NCI-H146 (cell line): ENCODE measurements around the gene NEURL3.
A peak's percentile ranks its signal among the peaks of the same experiment; 100 is the strongest.
"Not testable (repeated sequence)": the region's sequence is repeated elsewhere in the genome, so short reads cannot be mapped to it uniquely, and the experiment has no call there.

Experiments
- DNase-seq: peaks from one replicate; lab custom pipeline; 2025; lab: John Stamatoyannopoulos, UW

NEURL3 gene

DNA sequence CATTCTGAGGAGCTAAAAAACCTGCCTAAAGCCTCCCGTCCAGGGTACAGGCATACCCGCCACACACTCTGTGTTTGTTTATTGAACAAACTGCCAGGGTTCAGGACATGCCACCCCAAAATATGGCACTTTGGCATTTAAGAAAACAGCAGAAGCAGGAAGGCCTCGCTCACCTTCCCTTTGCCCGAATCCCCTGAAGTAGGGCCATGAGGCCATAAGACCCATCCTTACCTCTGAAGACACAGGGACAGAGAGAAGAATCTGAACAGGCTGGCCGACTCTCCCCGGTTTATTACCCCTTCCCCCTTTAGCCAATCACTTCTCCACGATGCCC is 1.7 kb upstream of the NEURL3 start:
- DNase-seq = no peak

DNA sequence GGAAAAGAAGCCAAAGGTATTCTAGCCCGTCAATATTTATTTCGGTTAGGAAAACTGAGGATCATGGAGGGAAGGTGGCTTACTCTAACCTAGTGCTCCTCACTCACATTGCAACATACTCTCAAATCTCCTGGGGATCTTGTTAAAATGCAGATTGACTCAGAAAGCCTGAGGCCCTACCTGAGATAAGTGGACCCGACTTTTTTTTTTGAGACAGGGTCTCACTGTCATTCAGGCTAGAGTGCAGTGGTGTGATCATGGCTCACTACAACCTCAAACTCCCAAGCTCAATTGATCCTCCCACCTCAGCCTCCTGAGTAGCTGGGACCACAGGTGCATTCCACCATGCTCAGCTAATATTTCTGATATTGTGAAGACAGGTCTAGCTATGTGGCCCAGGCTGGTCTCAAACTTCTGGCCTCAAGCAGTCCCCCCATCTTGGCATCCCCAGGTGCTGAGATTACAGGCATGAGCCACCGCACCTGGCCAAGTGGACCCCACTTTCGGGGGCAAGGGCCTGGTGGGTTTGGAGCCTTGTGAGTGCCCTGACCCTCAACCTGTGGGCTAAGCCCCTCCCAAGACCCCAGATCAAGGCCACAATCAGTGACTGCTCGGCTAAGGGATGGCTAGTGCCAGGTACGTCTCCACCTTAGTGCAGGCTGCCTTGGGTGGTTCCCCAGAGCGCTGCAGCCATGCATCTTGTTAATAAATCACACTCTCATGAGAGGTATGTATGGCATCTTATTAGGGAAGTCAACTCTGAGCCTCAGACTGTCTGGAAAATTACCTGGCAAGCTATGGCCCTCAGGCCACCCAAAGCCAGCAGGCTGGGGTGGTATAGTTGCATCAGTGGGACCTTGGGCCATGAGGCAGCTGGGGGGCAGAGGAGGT is 1.1 kb upstream of the NEURL3 start:
- no peak for DNase-seq

DNA sequence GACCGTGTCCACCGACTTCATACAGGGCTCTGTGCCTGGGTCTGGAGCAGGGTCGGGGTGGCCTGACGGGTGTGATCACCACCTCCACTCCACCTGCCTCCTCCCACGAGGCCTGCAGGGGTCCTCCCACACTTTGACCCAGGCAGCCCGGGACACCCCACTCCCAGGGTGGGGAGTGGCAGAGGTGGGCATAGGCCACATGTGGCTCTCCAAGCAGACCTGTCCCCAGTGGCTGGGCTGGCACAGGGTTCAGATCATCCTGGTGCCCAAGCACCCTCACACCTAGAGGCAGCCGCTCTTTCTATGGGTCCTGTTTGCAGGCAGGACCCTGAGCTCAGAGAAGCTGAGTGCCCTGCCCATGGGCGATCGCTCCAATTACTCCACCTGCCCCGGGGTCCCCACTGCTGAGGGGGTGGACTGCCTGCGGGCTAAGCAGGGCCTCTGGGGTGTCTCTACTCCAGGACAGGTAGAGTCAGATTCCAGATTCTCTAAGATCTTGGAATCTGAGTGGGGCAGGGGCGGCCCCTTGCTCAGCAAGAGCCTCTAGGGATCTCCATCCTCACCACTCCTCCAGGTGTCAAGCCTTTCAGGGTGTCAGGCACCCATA is 1.4 kb downstream of the NEURL3 start:
- DNase-seq = no peak

DNA sequence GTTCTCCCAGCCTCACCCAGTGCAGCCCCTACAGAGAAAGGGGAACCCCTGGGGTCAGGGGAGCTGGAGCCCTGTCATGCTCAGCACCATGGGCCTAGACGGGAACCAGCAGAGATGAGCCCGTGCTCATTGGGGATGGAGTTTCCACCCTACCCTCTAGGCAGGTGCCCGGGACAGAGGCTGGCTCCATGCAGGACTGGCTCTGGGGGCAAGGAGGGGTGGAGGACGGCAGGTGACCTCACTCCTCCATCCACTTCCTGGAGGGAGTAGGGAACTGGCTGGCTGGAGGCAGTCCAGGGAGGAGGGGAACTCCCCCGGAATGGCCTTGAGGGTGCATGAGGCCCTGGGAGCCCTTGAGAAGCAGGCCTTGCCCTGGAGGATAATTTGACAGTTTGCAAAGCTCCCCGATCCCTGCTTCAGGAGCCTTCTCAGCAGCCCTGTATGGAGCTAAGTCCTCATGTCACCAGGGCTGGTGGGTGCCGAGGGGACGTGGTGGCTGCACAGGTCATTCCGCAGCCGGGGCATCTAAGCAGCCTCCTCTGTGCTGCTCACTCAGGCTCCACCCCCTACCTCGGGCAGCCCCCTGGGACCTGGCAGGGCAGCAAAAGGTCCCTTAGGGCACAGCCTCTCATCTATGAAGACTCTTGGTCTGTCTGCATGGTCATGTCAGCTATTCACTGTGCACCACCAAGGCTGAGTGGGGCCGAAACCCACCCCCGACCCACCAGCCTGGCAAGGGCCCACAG is 2.1 kb downstream of the NEURL3 start:
- no peak for DNase-seq

DNA sequence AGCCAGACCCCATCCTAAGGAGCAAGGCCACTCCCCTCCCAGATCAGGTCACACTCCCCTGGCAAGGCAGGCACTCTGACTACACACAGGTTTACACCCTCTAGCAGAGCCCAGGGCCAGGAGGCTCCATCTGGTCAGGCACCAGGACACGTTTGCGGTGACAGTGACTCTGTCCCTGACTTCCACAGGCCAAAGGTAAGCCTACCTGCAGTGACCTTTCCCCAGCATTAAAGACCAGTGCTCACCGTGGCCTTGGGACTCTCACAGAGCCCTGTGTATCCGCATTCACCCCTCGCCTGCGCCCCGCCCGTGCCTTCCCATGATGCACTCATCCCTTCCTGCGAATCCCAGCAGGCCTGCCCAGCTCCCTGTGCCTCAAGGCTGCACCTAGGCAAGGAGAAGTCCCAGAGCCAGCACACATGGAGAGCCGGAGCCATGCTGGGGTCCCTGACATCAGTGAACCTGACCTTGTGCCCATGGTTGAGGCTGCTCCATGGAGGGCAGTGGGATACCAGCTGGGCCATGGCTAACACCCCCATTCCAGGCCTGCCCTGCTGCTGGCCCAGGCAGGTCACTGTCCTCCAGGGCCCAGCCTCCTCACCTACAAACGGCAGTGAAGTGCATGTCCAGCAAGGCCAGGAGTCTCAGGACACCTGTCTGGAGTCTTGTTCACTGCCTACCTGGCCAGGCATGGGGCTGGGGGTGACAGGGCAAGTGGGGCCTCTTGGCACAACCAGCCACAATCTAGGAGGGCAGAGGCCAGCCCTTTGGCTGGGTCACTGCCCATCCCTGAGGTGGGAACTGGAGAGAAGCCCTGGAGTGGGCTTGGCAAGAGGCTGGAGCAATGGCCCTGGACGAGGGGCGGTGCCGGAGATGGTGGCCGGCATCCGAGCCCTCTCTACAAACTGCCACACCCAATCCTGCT is 3.0 kb downstream of the NEURL3 start:
- no peak for DNase-seq

DNA sequence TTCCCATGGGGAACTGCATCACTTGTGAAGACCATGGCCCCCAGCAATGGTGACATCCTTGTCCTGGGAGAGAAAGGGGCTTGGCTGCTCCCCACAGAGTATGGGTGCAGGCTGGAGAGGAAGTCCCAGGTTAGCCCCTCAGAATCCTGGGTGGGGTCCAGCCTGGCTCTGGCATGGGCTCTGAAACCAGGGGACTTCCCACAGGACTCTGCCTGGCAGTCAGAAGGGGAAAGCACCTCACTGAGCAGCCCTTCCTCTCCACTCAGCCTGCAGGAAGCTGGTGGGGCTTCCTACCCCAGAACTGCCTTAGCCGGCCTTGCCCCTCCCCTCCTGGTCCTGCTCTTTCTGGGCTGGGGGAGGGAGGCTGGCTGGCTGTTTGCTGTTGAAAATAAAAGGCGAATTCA is 3.7 kb downstream of the NEURL3 start:
- no peak for DNase-seq

DNA sequence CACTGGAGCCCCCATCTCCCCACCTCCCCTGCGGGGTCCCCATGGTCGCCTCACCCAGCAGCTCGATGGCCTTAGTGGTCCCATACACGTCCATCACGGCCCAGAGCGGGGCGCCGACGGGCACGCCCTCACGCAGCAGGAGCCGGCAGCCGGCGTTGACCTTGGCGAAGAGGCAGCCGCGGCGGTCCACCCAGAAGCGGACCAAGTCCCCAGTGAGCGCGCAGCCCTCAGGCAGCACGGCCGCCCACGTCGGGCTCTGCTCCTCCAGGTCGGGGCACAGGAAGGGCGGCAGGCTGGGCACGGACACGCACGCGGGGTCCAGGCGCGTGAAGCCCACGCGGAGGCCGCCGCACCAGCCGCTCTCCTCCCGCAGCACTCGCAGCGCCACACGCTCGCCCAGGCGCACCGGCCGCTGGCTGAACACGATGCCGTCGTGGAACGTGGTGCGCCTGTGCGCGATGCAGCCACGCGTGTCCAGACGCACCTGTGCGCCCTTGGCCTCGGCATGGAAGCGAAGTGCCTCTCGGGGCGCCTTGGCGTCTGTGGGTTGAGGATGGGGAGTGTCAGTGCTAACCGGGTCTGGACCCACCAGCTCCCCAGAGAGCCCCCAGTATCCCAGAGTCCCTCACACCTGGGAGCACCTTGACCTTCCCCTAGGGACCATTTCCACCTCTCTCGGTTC is 4.6 kb downstream of the NEURL3 start:
- DNase-seq = no peak

DNA sequence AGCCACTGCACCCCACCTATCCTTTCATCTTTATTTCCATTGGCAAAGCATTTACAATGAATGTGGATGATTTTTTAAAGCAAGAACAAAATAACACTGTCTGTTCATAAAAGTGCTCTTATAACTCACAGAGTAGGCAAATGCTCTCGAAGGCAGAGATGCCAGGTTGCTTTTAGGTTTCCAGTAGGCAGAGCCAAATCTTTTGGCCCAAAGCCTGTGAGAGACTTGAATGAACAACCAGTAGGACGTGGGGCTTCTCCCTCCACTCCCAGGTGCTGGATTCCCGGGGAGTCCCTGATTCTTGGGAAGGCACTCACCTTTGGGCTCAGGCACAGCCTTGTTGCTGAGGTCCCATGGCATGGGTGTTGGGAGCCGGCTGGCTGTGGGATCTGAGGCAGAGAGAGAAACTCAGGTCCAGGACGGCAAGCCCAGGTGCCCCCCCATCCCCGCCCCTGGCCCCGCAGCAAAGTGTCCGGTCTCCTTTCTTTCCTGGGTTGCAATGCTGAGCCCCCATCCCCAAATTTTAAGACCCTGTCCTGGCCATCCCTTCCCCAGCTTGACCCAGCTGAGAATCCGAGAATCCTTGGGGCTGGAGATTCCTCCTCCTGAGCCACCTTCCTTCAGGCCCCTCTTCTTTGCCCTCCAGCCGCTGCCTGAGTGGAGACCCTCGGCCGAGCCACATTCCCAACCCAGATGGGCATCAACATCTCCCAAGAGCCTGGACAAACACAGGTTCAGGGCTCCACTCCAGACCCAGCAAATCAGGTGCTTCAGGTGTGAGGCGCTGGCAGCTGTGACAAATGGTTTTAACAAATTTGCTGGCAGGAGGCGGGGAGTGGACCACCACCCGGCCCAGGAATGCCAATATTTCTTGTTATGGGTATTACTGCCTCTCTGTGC is 5.8 kb downstream of the NEURL3 start:
- no peak for DNase-seq

DNA sequence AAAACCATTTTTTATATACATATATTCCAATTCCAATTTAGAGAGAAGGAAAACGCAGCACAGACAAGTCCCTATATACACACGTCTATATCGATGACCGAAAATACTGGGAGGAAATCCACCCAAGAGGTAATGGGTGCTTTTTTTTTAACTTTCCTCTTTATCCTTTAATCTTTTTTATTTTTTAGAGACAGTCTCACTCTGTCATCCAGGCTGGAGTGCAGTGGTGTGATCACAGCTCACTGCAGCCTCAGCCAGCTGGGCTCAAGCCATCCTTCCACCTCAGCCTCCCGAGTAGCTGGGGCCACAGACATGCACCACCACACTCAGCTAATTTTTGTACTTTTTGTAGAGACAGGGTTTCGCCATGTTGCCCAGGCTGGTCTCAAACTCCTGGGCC is 6.5 kb downstream of the NEURL3 start:
- DNase-seq = not testable (repeated sequence)

DNA sequence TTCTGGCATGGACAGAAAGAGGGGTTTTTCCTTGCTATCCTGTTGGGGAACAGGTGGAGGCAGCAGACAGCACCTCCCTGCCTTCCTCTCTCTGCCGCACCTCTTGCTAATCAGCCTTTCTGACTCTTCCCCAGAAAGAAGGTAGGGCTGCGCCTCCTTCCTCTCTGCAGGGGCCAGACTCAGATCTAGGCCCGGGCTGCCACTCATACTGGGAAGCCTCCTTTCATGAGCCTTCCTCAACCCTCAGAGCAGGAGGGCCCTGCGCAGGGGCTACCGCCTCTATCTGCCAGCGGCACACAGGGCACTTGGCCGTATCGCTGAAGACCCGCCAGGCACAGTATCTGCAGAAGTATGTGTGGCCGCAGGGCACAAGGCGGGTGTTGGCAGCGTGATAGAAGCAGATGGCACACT is 7.1 kb downstream of the NEURL3 start:
- DNase-seq = no peak

DNA sequence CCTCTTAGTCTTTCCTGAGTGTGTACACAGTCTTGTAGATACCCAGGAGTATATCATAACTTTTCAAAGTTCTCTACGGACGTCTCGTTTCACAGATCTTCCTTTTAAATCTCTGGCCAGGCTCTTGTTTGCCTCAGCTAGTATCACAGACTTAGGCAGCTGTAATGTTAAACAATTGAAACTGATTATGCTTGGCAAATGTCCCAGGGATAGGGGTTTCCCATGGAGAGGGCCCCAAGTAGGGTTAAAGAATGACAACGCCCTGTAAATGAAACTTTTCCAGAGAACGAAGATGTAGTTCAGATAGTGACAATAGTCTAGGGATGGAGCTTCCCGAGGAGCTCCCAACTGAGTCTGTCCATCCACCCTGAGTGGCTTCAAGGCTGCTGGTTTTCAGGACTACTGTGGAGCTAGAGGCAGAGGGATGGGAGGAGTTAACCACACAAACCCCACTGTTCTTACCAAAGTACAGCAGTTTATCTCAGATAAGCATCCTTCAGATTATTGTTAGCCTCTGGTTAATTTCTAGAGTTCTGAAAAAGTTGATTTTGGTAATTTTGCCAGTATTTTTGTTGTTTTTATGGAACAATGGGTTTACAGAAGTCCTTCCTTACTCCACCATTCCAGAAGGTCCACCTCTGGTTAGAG is 9.1 kb downstream of the NEURL3 start:
- no peak for DNase-seq

DNA sequence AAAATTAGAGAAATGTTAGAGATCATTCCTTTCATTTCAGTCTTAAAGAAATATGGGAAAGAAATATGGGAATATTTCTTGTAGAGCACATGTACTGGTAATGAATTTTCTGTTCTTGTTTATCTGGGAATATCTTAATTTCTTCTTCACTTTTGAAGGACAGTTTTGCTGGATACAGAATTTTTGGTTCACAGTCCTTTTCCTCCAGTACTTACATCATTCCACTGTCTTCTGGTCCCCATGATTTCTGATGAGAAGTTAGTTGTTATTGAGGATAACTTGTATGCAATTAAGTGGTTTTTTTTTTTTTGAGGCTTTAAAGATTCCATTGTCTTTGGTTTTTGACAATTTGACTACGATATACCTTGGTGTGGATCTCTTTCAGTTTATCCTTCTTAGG is 11.0 kb downstream of the NEURL3 start:
- DNase-seq = no peak

DNA sequence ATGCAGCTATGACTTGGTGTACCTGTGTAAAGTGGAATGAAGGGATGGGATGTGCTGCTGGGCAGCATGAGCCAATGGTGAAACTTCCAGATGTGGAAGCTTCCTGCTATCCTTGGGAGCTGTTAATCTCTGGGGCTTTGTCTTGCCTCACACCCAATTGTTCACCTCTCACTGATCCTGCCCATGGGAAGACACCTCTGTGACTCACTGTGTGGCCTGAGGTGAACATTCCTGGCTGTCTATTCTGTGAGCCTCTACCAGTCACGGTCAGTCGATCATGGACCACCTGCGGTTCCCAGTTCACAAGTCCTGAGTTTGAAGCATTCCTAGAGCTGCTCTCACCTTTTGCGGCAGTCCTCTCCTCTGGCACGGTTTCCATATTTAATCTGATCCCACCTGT is 12.1 kb downstream of the NEURL3 start:
- DNase-seq = no peak

DNA sequence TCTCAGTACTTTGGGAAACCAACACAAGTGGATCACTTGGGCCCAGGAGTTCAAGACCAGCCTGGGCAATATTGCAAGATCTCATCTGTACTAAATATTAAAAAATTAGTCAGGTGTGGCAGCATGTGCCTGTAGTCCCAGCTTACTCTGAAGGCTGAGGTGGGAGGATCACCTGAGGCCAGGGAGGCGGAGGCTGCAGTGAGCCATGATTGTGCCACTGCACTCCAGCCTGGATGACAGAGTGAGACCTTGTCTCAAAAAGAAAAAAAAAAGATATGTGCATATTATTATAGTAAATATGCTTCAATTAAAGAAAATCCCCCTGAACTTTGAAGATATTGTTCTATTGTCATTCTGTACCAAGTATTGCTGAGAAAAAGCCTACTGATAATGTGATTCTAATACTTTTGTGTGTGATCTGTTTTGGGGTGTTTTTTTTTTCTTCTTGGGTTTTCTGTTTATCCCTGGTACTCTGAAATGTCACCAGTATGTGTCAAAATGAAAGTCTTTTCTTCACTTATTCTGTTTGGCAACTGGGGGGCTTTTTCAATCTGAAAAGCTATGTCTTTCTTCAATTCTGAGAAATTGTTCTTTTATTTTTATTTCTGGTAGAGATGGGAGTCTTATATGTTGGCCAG is 13.2 kb downstream of the NEURL3 start:
- no peak for DNase-seq

DNA sequence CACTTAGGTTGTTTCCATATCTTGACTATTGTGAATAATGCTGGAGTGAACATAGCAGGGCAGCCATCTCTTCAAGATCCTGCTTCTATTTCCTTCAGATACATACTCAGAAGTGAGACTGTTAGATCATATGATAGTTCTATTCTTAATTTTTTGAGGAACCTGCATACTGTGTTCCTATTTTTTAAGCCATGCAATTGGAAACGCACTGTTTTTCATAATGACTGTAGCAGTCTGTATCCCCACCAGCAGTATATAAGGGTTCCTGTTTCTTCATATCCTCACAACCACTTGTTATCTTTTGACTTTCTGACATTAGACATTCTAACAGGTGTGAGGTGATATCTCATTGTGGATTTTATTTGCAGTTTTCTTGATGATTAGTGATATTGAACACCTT is 15.5 kb downstream of the NEURL3 start:
- no peak for DNase-seq

DNA sequence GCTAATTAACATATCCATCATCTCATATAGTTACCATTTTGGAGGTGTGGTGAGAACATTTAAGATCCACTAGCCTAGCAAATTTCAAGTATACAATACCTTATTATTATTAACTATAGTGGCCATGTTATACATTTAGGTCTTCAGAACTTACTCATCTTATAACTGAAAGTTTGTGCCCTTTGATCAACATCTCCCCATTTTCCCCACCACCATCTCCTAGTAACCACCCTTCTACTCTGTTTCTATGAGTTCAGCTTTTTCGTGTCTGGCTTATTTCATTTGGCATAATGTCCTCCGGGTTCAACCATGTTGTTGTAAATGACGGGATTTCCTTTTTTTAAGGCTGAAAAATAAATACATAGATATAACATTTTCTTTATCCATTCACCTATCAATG is 15.9 kb downstream of the NEURL3 start:
- DNase-seq = no peak

DNA sequence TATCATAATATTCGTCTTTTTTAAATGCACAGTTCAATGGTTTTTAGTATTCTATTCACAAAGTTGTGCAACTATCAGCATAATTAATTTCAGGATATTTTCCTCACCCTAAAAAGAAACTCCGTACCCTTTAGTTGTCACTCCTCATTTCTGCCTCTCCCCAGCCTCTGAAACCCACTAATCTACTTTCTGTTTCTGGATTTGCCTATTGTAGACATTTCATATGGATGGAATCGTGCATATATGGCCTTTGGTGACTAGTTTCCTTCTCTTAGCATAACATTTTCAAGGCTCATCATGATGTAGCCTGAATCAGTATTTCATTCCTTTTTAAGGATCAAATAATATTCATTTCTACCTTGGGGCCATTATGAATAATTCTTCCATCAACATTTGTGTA is 18.5 kb downstream of the NEURL3 start:
- no peak for DNase-seq

DNA sequence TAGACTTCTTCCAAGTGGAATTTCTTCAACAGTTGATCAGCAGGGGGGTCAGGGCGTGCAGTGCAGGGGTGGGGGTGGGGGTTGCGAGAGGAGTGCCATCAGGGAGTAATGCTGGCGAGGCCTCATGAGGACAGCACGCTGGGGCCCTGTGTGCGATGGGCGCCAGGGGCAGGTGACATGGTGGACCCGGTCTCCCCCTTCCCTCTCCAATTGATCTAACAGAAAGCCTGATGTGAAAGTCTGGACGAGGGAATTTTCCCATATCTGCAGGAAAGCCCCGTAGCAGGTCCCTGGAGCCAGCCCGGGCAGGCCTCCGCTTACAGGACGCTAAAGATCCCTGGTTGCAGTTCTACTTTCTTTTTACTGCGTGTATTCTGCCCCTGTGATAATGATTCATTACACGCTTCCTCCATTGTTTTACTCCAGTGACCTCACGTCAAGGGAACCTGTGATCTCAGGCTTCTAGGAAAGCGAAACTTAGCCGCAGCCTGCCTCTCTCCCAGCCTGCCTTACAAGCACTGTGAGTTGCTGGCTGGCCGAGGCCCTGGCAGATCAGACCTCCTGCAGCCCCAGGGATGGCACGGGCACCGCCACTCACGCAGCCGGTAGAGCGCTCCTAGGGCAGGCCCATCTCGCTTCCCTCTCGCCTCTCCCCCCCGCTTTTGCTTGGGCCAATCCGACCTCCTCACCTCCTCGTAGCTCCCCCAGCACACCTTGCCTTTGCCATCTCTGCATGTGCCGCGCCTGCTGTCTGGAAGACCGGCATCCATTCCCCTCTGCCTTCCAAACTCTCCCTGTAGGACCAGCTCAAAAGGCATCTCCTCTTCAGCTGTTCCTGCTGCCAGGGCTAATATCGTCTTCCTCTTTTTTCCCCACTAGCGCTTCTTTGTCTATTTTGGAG is 19.2 kb downstream of the NEURL3 start:
- peak; percentile 56 for DNase-seq
